CD4-positive, alpha-beta memory T cell (primary cell): ENCODE data around the gene SCAMP3. TPM values are rescaled to one million over a fixed set of nuclear protein-coding genes. Genes with fewer than 3 reads are reported as not detected.
"Not testable (repeated sequence)": the region's sequence is repeated elsewhere in the genome, so short reads cannot be mapped to it uniquely, and the experiment has no call there.

Experiments
- CTCF ChIA-PET: fragments of 350-600 bp; sonication (Branson Sonifier 250); formaldehyde crosslinking; loops from one replicate; lab custom pipeline; 2021; ENCODE audit warnings: inconsistent platforms; ENCODE audit not compliant: partially characterized antibody; lab: Charles Lee
- POLR2A ChIA-PET: fragments of 350-600 bp; sonication (Branson Sonifier 250); formaldehyde crosslinking; loops from one replicate; lab custom pipeline; 2021; ENCODE audit not compliant: partially characterized antibody; lab: Charles Lee
- DNase-seq, 5 donors: peaks; one replicate each; pipeline versions ENCODE4 v3.0.0 to v3.0.0-alpha.2; 2020 to 2022; ENCODE audit warnings: mixed read lengths in 1 of 5
- H3K27ac ChIP-seq: one replicate; pipeline ENCODE4 v1.7.0; 2013; ENCODE audit warnings: low read depth, low read length
- H3K27me3 ChIP-seq: 2 replicates; pipeline ENCODE4 v1.7.0; 2013; ENCODE audit warnings: mild to moderate bottlenecking, low read length, moderate library complexity; ENCODE audit not compliant: insufficient read depth
- H3K36me3 ChIP-seq: 2 replicates; pipeline ENCODE4 v1.7.0; 2013; ENCODE audit warnings: mild to moderate bottlenecking, low read length, moderate library complexity; ENCODE audit not compliant: insufficient read depth
- H3K4me1 ChIP-seq: 2 replicates; pipeline ENCODE4 v1.7.0; 2013; ENCODE audit warnings: mild to moderate bottlenecking, low read length, moderate library complexity; ENCODE audit not compliant: insufficient read depth
- H3K4me3 ChIP-seq, 2 donors: one replicate each; pipeline ENCODE4 v1.7.0; 2013; ENCODE audit warnings: low read length in 2 of 2, mild to moderate bottlenecking in 1 of 2
- H3K9me3 ChIP-seq, 2 donors: one replicate each; pipeline ENCODE4 v1.7.0; 2013; ENCODE audit warnings: low read length in 2 of 2, control low read depth in 1 of 2; ENCODE audit not compliant: control insufficient read depth in 1 of 2
- H3K27ac Mint-ChIP-seq, 7 donors: one replicate each; pipeline ENCODE4 v1.8.0; 2020 to 2021; ENCODE audit warnings: mixed read lengths in 7 of 7, mild to moderate bottlenecking in 6 of 7, inconsistent platforms in 3 of 7, moderate library complexity in 3 of 7
- H3K27me3 Mint-ChIP-seq, 2 donors: one replicate each; pipeline ENCODE4 v1.8.0; 2020 to 2021; ENCODE audit warnings: mixed read lengths in 2 of 2
- H3K36me3 Mint-ChIP-seq, 2 donors: one replicate each; pipeline ENCODE4 v1.8.0; 2020 to 2021; ENCODE audit warnings: mixed read lengths in 2 of 2, inconsistent platforms in 1 of 2, mild to moderate bottlenecking in 1 of 2
- H3K4me1 Mint-ChIP-seq, 4 donors: one replicate each; pipeline ENCODE4 v1.8.0; 2020 to 2021; ENCODE audit warnings: mixed read lengths in 4 of 4, mild to moderate bottlenecking in 1 of 4
- H3K4me3 Mint-ChIP-seq, 8 donors: one replicate each; pipeline ENCODE4 v1.8.0; 2020 to 2021; ENCODE audit warnings: mixed read lengths in 8 of 8, mild to moderate bottlenecking in 7 of 8, moderate library complexity in 6 of 8, inconsistent platforms in 3 of 8
- H3K9me3 Mint-ChIP-seq, 8 donors: one replicate each; pipeline ENCODE4 v1.8.0; 2020 to 2021; ENCODE audit warnings: mixed read lengths in 8 of 8, mild to moderate bottlenecking in 5 of 8, inconsistent platforms in 3 of 8, moderate library complexity in 1 of 8
- intact Hi-C: fragments of 100-400 bp; cut with micrococcal nuclease; formaldehyde crosslinking; loops from one replicate; pipeline ENCODE4 v1.15.1; 2023
- polyA plus RNA-seq, 2 donors: library from polyadenylated mRNA; unstranded; fragments of 300-500 nt; fragmentation: Illumina TruSeq; gene quantifications; one replicate each; pipeline ENCODE4 v1.2.3, GENCODE V29; 2021
- total RNA-seq, 2 experiments: library from RNA; stranded (reverse); gene quantifications; one replicate each; pipeline ENCODE4 v1.2.3, GENCODE V29; 2021

Gene SCAMP3
- total and polyA plus RNA-seq, 4 experiments from 2014 or later, result 94.4 to 160 (median 116) TPM

DNA sequence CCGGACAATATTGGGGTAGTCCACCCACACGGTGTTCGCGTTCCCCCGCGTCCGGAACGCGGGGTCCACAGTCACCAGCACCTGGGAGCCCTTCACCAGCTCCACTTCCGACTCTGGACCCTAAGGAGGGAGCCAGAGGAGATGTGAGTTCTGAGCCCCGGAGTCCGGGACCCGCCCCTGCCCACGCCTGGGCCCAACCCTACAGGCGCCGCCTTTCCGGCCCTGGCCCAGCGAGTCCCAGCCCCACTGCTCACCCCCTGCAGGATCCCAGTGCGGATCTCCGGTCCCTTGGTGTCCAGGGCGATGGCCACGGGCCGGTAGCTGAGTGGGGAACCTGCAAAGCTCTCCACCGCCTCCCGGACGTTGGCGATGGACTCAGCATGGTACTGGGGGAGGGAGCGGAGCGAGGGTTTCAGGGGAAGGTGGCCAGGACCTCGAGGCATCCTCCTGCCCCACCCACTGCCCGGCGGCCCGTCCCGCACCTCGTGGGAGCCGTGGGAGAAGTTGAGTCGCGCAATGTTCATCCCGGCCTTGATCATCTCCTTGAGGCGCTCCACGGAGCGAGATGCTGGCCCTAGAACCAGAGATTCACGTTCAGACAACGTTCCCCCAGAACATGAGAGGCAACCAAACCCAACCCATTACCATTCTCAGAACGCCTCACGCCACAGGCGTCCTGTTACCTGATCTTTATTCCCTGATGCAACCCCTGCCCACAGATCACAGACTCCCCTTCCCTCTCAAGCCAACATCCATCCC is 33.2 kb upstream of the SCAMP3 start:
- Histone ChIP-seq H3K27ac (no peak overlapping the region), H3K4me3 (no peak overlapping the region), H3K27me3 (peaks cover 10% of the 10 kb centered on the region), H3K9me3 (no peaks in the 10 kb centered on the region), H3K36me3 (no peaks in the 10 kb centered on the region), H3K4me1 (peaks cover 6% of the 10 kb centered on the region)
- POLR2A ChIA-PET, result no interaction called here
- H3K36me3 Mint-ChIP-seq, result no peaks in the 10 kb centered on the region
- H3K9me3 Mint-ChIP-seq, result peaks cover 0 to 2% (median 0%) of the 10 kb centered on the region in 8 donors
- H3K27me3 Mint-ChIP-seq, result peaks cover 21 to 32% of the 10 kb centered on the region in 2 donors
- no peak overlapping the region for H3K4me3 Mint-ChIP-seq
- intact Hi-C loops, result no loop called here
- DNase-seq, result no peak
- CTCF ChIA-PET, result interaction anchor here (0.8 kb wide), 1 partner anchor 28 kb away, joined by 3 read pairs; no protein-coding TSS in a partner anchor
- no peak overlapping the region for H3K27ac Mint-ChIP-seq
- peaks cover 0 to 8% (median 4%) of the 10 kb centered on the region in 4 donors for H3K4me1 Mint-ChIP-seq

DNA sequence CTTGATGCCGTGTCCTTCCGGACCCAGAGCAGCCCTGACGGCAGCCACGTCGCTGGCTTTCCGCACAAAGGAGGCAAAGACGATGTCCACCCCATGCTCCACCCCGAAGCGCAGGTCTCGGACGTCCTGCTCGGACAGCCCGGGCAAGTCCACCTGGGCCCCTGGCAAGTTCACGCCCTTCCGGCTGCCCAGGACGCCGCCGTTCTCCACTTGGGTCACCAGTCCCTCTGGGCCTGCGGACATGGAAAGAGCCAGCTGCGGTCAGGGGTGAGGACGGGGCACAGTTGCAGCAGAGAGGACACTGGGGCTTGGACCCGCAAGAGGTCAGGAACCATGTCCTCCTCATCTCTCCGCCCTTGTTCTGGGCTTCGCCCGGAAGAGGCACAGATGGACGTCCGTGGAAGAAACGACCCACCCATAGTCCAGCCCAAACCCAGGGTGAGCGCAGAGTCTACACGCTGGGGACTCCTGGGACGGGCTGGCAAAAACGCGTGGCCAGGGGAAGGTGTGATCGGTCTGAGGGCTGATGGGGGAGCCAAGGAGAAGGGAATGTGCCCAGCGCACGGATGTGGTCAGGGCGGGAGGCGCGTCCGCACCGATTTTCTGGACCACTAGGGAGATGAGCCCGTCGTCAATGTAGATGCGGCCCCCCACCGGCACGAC is 32.5 kb upstream of the SCAMP3 start:
- H3K27ac ChIP-seq, result no peak overlapping the region
- Mint-ChIP-seq H3K27ac (no peak overlapping the region), H3K36me3 (no peaks in the 10 kb centered on the region), H3K9me3 (peaks cover 0 to 2% (median 0%) of the 10 kb centered on the region in 8 donors), H3K4me3 (peak overlapping the region in 1 of 8 donors; percentile 36), H3K4me1 (peaks cover 0 to 8% (median 4%) of the 10 kb centered on the region in 4 donors), H3K27me3 (peaks cover 20 to 35% of the 10 kb centered on the region in 2 donors)
- POLR2A ChIA-PET, result no interaction called here
- H3K27me3 ChIP-seq, result peaks cover 10% of the 10 kb centered on the region
- H3K4me1 ChIP-seq, result peaks cover 6% of the 10 kb centered on the region
- CTCF ChIA-PET, result no interaction called here
- H3K9me3 ChIP-seq, result no peaks in the 10 kb centered on the region
- no peak for DNase-seq
- H3K4me3 ChIP-seq, result no peak overlapping the region
- H3K36me3 ChIP-seq, result no peaks in the 10 kb centered on the region
- intact Hi-C loops, result no loop called here

DNA sequence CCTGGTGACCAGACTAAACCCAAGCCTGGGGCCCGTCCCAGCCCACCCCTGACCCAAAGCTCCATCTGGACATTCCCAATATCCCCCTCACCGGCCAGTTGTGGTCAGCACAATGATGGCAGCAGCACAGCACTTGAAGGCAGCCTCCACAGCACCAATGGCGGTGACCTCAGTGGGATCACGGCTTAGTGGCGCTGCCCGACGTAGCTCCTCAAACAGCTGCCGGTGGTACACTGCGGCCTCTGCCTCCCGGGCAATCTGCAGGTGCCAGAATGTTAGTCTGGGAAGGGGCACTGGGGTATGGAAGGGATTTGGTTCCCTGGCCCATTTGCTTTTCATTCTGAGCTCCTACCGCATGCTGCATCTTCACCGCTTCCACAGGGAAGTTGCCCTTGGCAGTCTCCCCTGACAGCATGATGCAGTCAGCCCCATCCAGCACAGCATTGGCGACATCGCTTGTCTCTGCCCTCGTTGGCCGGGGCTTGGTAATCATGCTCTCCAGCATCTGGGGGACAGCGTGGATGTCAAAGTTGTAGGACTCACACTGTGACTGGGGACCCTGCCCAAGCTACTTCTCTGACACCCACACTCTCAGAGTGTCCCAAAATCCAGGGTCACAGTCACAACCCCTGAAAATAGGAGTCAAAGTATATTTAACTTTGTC is 31.1 kb upstream of the SCAMP3 start:
- ChIA-PET POLR2A (no interaction called here), CTCF (interaction anchor here (1.1 kb wide), 1 partner anchor 43 kb away, joined by 4 read pairs; no protein-coding TSS in a partner anchor)
- peaks cover 0 to 2% (median 0%) of the 10 kb centered on the region in 8 donors for H3K9me3 Mint-ChIP-seq
- H3K36me3 ChIP-seq, result no peaks in the 10 kb centered on the region
- no peak for DNase-seq
- no peaks in the 10 kb centered on the region for H3K36me3 Mint-ChIP-seq
- H3K27ac ChIP-seq, result no peak overlapping the region
- intact Hi-C loops, result no loop called here
- no peaks in the 10 kb centered on the region for H3K9me3 ChIP-seq
- H3K27me3 ChIP-seq, result peaks cover 10% of the 10 kb centered on the region
- peaks cover 20 to 35% of the 10 kb centered on the region in 2 donors for H3K27me3 Mint-ChIP-seq
- no peak overlapping the region for H3K4me3 Mint-ChIP-seq
- peaks cover 0 to 8% (median 4%) of the 10 kb centered on the region in 4 donors for H3K4me1 Mint-ChIP-seq
- no peak overlapping the region for H3K4me3 ChIP-seq
- no peak overlapping the region for H3K27ac Mint-ChIP-seq
- H3K4me1 ChIP-seq, result peaks cover 6% of the 10 kb centered on the region

DNA sequence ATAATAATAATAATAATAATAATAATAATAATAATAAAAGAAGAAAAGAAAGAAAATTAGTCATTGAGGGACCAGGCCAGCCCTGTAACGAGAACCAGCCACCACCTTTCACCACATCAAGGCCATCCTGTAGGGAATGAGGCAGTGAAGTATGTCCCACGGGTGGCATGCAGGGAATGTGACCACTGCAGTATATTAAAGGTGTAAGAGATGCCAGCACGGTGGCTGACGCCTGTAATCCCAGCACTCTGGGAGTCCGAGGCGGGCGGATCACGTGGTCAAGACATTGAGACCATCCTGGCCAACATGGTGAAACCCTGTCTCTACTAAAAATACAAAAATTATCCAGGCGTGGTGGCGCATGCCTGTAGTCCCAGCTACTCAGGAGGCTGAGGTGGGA is 28.8 kb upstream of the SCAMP3 start:
- POLR2A ChIA-PET, result not testable (repeated sequence)

DNA sequence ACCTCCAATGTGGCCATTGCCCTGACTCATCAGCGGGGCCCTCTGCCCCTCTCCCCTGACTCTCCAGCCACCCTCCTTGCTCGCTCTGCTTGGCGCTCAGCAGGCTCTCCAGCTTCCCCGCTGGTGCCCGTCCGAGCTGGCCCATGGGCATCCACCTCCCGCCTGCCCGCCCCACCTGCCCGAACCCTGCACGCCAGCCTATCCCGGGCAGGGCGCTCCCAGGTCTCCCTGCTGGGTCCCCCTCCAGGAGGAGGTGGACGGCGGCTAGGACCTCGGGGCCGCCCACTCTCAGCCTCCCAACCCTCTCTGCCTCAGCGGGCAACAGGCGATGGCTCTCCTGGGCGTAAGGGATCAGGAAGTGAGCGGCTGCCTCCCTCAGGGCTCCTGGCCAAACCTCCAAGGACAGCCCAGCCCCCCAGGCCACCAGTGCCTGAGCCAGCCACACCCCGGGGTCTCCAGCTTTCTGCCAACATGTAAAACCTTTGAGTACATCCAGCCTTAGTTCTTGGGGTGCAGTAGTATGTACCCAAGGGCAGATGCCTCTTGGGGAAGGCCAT is 25.9 kb upstream of the SCAMP3 start:
- POLR2A ChIA-PET, result no interaction called here
- Mint-ChIP-seq H3K4me3 (no peak overlapping the region), H3K36me3 (no peaks in the 10 kb centered on the region), H3K27me3 (peaks cover 0 to 8% of the 10 kb centered on the region in 2 donors), H3K4me1 (no peaks in the 10 kb centered on the region), H3K9me3 (no peaks in the 10 kb centered on the region), H3K27ac (no peak overlapping the region)
- intact Hi-C loops, result no loop called here
- CTCF ChIA-PET, result no interaction called here
- no peak for DNase-seq
- no peaks in the 10 kb centered on the region for H3K27me3 ChIP-seq
- no peaks in the 10 kb centered on the region for H3K4me1 ChIP-seq
- H3K36me3 ChIP-seq, result no peaks in the 10 kb centered on the region
- no peaks in the 10 kb centered on the region for H3K9me3 ChIP-seq
- no peak overlapping the region for H3K27ac ChIP-seq
- no peak overlapping the region for H3K4me3 ChIP-seq

More for the DNA sequence above, 28.8 kb upstream of the SCAMP3 start:
- H3K9me3 ChIP-seq, H3K27me3 ChIP-seq, intact Hi-C loops, H3K9me3 Mint-ChIP-seq, H3K4me3 ChIP-seq, H3K4me1 ChIP-seq, H3K4me1 Mint-ChIP-seq, H3K36me3 ChIP-seq, H3K4me3 Mint-ChIP-seq, DNase-seq, H3K36me3 Mint-ChIP-seq, H3K27ac ChIP-seq: not testable (repeated sequence)
- H3K27ac Mint-ChIP-seq, result peak overlapping the region in 1 of 7 donors; percentile 53
- peaks cover 13 to 19% of the 10 kb centered on the region in 2 donors for H3K27me3 Mint-ChIP-seq
- CTCF ChIA-PET, result interaction anchor here (1.2 kb wide), 1 partner anchor 40 kb away, joined by 3 read pairs; no protein-coding TSS in a partner anchor

DNA sequence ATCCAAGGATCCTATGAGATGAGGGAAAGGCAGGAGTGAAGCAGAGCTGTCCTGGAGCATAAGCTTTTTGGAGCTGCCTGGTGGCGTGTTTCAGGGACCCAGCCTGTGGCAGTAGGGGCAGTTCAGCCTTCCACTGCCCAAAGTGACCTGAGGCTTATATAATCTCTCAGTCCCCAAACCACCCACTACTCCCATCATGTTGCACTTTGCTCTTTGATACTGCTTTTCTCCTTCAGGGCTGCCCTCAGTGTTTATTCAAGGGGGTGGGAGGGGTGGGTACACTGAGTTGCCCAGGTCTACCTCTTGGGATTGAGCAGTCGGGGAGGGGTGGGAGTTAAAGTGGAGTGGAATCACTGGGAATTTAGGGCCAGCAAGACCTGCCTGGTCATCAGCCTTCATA is 24.4 kb upstream of the SCAMP3 start:
- ChIA-PET POLR2A (no interaction called here), CTCF (no interaction called here)
- peak overlapping the region in 1 of 8 donors; percentile 36 for H3K4me3 Mint-ChIP-seq

DNA sequence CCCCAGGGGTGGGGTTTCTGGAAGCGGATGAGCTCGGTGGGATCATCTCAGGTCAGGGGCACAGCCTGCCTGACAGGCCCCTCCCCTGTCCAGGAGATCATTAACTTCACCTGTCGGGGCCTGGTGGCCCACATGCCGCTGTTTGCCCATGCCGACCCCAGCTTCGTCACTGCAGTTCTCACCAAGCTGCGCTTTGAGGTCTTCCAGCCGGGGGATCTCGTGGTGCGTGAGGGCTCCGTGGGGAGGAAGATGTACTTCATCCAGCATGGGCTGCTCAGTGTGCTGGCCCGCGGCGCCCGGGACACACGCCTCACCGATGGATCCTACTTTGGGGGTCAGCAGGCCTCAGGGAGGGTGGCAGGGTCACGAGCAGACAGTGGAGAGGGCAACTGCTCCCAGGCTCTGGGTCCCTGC is 23.5 kb upstream of the SCAMP3 start:
- Mint-ChIP-seq H3K36me3 (no peaks in the 10 kb centered on the region), H3K9me3 (no peaks in the 10 kb centered on the region), H3K27ac (no peak overlapping the region), H3K4me1 (no peaks in the 10 kb centered on the region), H3K27me3 (peaks cover 0 to 3% of the 10 kb centered on the region in 2 donors), H3K4me3 (no peak overlapping the region)
- DNase-seq, result no peak
- Histone ChIP-seq H3K9me3 (no peaks in the 10 kb centered on the region), H3K4me3 (no peak overlapping the region), H3K27ac (no peak overlapping the region), H3K4me1 (no peaks in the 10 kb centered on the region), H3K36me3 (no peaks in the 10 kb centered on the region), H3K27me3 (no peaks in the 10 kb centered on the region)
- POLR2A ChIA-PET, result no interaction called here
- CTCF ChIA-PET, result interaction anchor here (1.0 kb wide), 1 partner anchor 34 kb away, joined by 3 read pairs; no protein-coding TSS in a partner anchor
- intact Hi-C loops, result no loop called here

More for the DNA sequence above, 24.4 kb upstream of the SCAMP3 start:
- Mint-ChIP-seq H3K36me3 (no peaks in the 10 kb centered on the region), H3K4me1 (no peaks in the 10 kb centered on the region), H3K27me3 (peaks cover 0 to 6% of the 10 kb centered on the region in 2 donors), H3K9me3 (no peaks in the 10 kb centered on the region), H3K27ac (no peak overlapping the region)
- Histone ChIP-seq H3K9me3 (no peaks in the 10 kb centered on the region), H3K27ac (no peak overlapping the region), H3K4me1 (no peaks in the 10 kb centered on the region), H3K4me3 (no peak overlapping the region), H3K27me3 (no peaks in the 10 kb centered on the region), H3K36me3 (no peaks in the 10 kb centered on the region)
- DNase-seq, result no peak
- intact Hi-C loops, result no loop called here
